NOMO-1 (cell line): ENCODE results near the gene LRRTM1.

Source experiments
- DNase-seq, 2 experiments: peaks; one replicate each; lab custom pipeline; 2025; ENCODE audit not compliant: unreplicated experiment in 2 of 2; lab: John Stamatoyannopoulos, UW

The LRRTM1 gene

GRCh38 chr2:80302314-80303005 lies 2.1 kb downstream of the LRRTM1 start:
- no peak for DNase-seq

GRCh38 chr2:80302001-80302313 lies 2.6 kb downstream of the LRRTM1 start:
- no peak for DNase-seq

- no peak for DNase-seq
Measured at GRCh38 chr2:80300954-80301353, 3.6 kb downstream of the LRRTM1 start.

GRCh38 chr2:80300346-80300745 lies 4.2 kb downstream of the LRRTM1 start:
- DNase-seq: no peak

GRCh38 chr2:80299661-80300060 lies 4.9 kb downstream of the LRRTM1 start:
- DNase-seq: no peak

GRCh38 chr2:80298954-80299353 lies 5.6 kb downstream of the LRRTM1 start:
- no peak for DNase-seq

GRCh38 chr2:80293039-80293438 lies 11.5 kb downstream of the LRRTM1 start:
- no peak for DNase-seq

GRCh38 chr2:80292474-80292873 lies 12.1 kb downstream of the LRRTM1 start:
- DNase-seq: no peak

GRCh38 chr2:80291656-80292055 lies 12.9 kb downstream of the LRRTM1 start:
- DNase-seq: no peak

- no peak for DNase-seq
Measured at GRCh38 chr2:80288576-80288975, 16.0 kb downstream of the LRRTM1 start.

GRCh38 chr2:80281049-80281448 lies 23.5 kb downstream of the LRRTM1 start:
- DNase-seq: no peak

- no peak for DNase-seq
Measured at GRCh38 chr2:80280598-80280997, 24.0 kb downstream of the LRRTM1 start.

- DNase-seq: no peak
Measured at GRCh38 chr2:80269806-80270205, 34.7 kb downstream of the LRRTM1 start.

GRCh38 chr2:80266231-80266630 lies 38.3 kb downstream of the LRRTM1 start:
- no peak for DNase-seq

GRCh38 chr2:80259292-80259691 lies 45.3 kb downstream of the LRRTM1 start:
- DNase-seq: no peak

GRCh38 chr2:80258793-80259192 lies 45.8 kb downstream of the LRRTM1 start:
- DNase-seq: no peak

GRCh38 chr2:80258341-80258740 lies 46.2 kb downstream of the LRRTM1 start:
- no peak for DNase-seq

- no peak for DNase-seq
Measured at GRCh38 chr2:80257450-80257849, 47.1 kb downstream of the LRRTM1 start.

GRCh38 chr2:80256782-80257167 lies 47.8 kb downstream of the LRRTM1 start:
- peak; percentile 29 to 75 for DNase-seq

- no peak for DNase-seq
Measured at GRCh38 chr2:80255918-80256781, 48.4 kb downstream of the LRRTM1 start.

GRCh38 chr2:80252294-80252986 lies 52.1 kb downstream of the LRRTM1 start:
- DNase-seq: no peak
